ENCODE measurements around the gene ANO1.

DNA sequence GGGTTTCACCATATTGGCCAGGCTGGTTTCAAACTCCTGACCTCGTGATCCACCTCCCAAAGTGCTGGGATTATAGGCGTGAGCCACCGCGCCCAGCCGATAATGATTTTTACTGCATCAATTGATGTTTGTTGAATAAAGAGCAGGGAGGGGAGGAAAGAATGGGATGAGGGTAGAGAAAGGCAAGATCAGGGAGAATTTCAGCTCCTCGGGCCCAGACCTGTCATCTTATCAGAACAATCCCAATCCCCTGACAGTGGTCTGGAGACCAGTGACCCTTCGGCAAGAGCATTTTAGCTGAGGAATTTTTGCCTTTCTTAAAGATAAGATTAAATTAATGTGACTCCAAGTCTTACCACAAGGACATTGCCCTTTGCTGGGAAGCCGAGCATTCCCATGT lies 15.0 kb upstream of the ANO1 start:
- TF ChIP-seq, protein P1, sequence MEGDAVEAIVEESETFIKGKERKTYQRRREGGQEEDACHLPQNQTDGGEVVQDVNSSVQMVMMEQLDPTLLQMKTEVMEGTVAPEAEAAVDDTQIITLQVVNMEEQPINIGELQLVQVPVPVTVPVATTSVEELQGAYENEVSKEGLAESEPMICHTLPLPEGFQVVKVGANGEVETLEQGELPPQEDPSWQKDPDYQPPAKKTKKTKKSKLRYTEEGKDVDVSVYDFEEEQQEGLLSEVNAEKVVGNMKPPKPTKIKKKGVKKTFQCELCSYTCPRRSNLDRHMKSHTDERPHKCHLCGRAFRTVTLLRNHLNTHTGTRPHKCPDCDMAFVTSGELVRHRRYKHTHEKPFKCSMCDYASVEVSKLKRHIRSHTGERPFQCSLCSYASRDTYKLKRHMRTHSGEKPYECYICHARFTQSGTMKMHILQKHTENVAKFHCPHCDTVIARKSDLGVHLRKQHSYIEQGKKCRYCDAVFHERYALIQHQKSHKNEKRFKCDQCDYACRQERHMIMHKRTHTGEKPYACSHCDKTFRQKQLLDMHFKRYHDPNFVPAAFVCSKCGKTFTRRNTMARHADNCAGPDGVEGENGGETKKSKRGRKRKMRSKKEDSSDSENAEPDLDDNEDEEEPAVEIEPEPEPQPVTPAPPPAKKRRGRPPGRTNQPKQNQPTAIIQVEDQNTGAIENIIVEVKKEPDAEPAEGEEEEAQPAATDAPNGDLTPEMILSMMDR (IDR thresholded peaks at IDR 0.05) = no peak
- TF ChIP-seq POLR2A (IDR thresholded peaks at IDR 0.05) = no peak
